ENCODE results near the gene KRTAP6-1.

KRTAP6-1 gene

GRCh38 chr21:30567617-30568016 lies 46.1 kb downstream of the KRTAP6-1 start:
- DNase-seq: no peak

- no peak for DNase-seq
These were observed 50.1 kb downstream of the KRTAP6-1 start for GRCh38 chr21:30563630-30564029.

All from activated CD4-positive, alpha-beta T cell treated with anti-CD3 and anti-CD28 coated beads, Interleukin-2, Interleukin-6, amounts not matched to agents 100 ng/mL and 50 ng/mL, durations not matched to agents 16 hours and 8 hours (primary cell).